ENCODE data around the gene CLOCK. TPM values are rescaled to one million over a fixed set of nuclear protein-coding genes. Genes with fewer than 3 reads are reported as not detected.
"Not testable (repeated sequence)": the region's sequence is repeated elsewhere in the genome, so short reads cannot be mapped to it uniquely, and the experiment has no call there.

Gene CLOCK
- total RNA-seq (2014; rRNA removed; shearing (Covaris generic)) = 22.5 and 53.0 TPM in 2 replicates

- no peaks in the 10 kb centered on the region for H3K27me3 ChIP-seq (replicated peaks)
- DNase-seq (ENCODE audit: low read depth in 1 of 2, low spot score in 2 of 2) = peak; percentile 91 to 98
Observed at GRCh38 chr4:55546756-55547465, at the start of gene CLOCK. CLOCK (minus strand) TSS chr4:55546909; CDS start chr4:55482785, 64,124 bp downstream.

GRCh38 chr4:55592014-55592413 is 45.3 kb upstream of the CLOCK start, which contains the start of gene PDCL2:
PDCL2 (minus strand) TSS chr4:55592245; CDS start chr4:55592109, 136 bp downstream.
- Histone ChIP-seq H3K4me3 (no peak within 1 kb of the TSS), H3K36me3 (no peaks in the 10 kb centered on the region), H3K27me3 (replicated peaks) (no peaks in the 10 kb centered on the region), H3K9me3 (replicated peaks) (no peaks in the 10 kb centered on the region), H3K4me1 (replicated peaks) (no peaks in the 10 kb centered on the region), H3K27ac (no peak within 1 kb of the TSS)
- DNase-seq (ENCODE audit: low read depth in 1 of 2, low spot score in 2 of 2) = no peak

More at GRCh38 chr4:55546756-55547465, at the start of gene CLOCK:
- H3K9me3 ChIP-seq (replicated peaks) = no peaks in the 10 kb centered on the region; the same call in 1 of the 2 replicates
- H3K27ac ChIP-seq = peak within 1 kb of the TSS; percentile 94
- peak within 1 kb of the TSS; percentile 69 for H3K4me3 ChIP-seq
- peaks cover 13% of the 10 kb centered on the region; the same call in 1 of the 2 replicates for H3K36me3 ChIP-seq
- peaks cover 38% of the 10 kb centered on the region for H3K4me1 ChIP-seq (replicated peaks)

- Histone ChIP-seq H3K4me1 (replicated peaks) (no peaks in the 10 kb centered on the region), H3K27me3 (replicated peaks) (no peaks in the 10 kb centered on the region), H3K9me3 (replicated peaks) (peaks cover 4% of the 10 kb centered on the region; the same call in 1 of the 2 replicates), H3K36me3 (no peaks in the 10 kb centered on the region), H3K4me3 (no peak overlapping the region), H3K27ac (no peak overlapping the region)
- DNase-seq (ENCODE audit: low read depth in 1 of 2, low spot score in 2 of 2) = no peak
Observed at GRCh38 chr4:55588160-55588559, 41.5 kb upstream of the CLOCK start.

- DNase-seq (ENCODE audit: low read depth in 1 of 2, low spot score in 2 of 2) = not testable (repeated sequence)
Observed at GRCh38 chr4:55582773-55583172, 36.1 kb upstream of the CLOCK start.

GRCh38 chr4:55578341-55579010 is 31.8 kb upstream of the CLOCK start:
- H3K4me3 ChIP-seq = no peak overlapping the region
- no peak overlapping the region for H3K27ac ChIP-seq
- no peaks in the 10 kb centered on the region for H3K36me3 ChIP-seq
- DNase-seq (ENCODE audit: low read depth in 1 of 2, low spot score in 2 of 2) = no peak
- peaks cover 4% of the 10 kb centered on the region for H3K9me3 ChIP-seq (replicated peaks)
- H3K27me3 ChIP-seq (replicated peaks) = no peaks in the 10 kb centered on the region
- H3K4me1 ChIP-seq (replicated peaks) = no peaks in the 10 kb centered on the region

More at GRCh38 chr4:55582773-55583172, 36.1 kb upstream of the CLOCK start:
- not testable (repeated sequence) for H3K9me3 ChIP-seq (replicated peaks); H3K36me3 ChIP-seq; H3K27me3 ChIP-seq (replicated peaks); H3K27ac ChIP-seq; H3K4me3 ChIP-seq; H3K4me1 ChIP-seq (replicated peaks)

- Histone ChIP-seq H3K27ac (no peak overlapping the region), H3K36me3 (no peaks in the 10 kb centered on the region), H3K4me3 (no peak overlapping the region), H3K27me3 (replicated peaks) (no peaks in the 10 kb centered on the region), H3K4me1 (replicated peaks) (no peaks in the 10 kb centered on the region), H3K9me3 (replicated peaks) (no peaks in the 10 kb centered on the region; the same call in 1 of the 2 replicates)
- DNase-seq (ENCODE audit: low read depth in 1 of 2, low spot score in 2 of 2) = no peak
Observed at GRCh38 chr4:55575513-55575912, 28.8 kb upstream of the CLOCK start.

- no peaks in the 10 kb centered on the region for H3K27me3 ChIP-seq (replicated peaks)
- no peaks in the 10 kb centered on the region for H3K4me1 ChIP-seq (replicated peaks)
- H3K4me3 ChIP-seq = no peak overlapping the region
- H3K27ac ChIP-seq = no peak overlapping the region
- no peak for DNase-seq (ENCODE audit: low read depth in 1 of 2, low spot score in 2 of 2)
- no peaks in the 10 kb centered on the region for H3K36me3 ChIP-seq
- no peaks in the 10 kb centered on the region; the same call in 1 of the 2 replicates for H3K9me3 ChIP-seq (replicated peaks)
Observed at GRCh38 chr4:55574252-55574651, 27.5 kb upstream of the CLOCK start.

- Histone ChIP-seq H3K4me1 (replicated peaks) (no peaks in the 10 kb centered on the region), H3K27me3 (replicated peaks) (peaks cover 7% of the 10 kb centered on the region; the same call in 1 of the 2 replicates), H3K9me3 (replicated peaks) (no peaks in the 10 kb centered on the region; the same call in 1 of the 2 replicates), H3K4me3 (no peak overlapping the region), H3K27ac (no peak overlapping the region), H3K36me3 (no peaks in the 10 kb centered on the region)
- DNase-seq (ENCODE audit: low read depth in 1 of 2, low spot score in 2 of 2) = no peak
Observed at GRCh38 chr4:55571806-55572205, 25.1 kb upstream of the CLOCK start.

GRCh38 chr4:55568905-55569504 is 22.3 kb upstream of the CLOCK start:
- H3K36me3 ChIP-seq = no peaks in the 10 kb centered on the region
- H3K27ac ChIP-seq = no peak overlapping the region
- H3K27me3 ChIP-seq (replicated peaks) = peaks cover 7% of the 10 kb centered on the region; the same call in 1 of the 2 replicates

GRCh38 chr4:55561889-55562288 is 15.2 kb upstream of the CLOCK start:
- Histone ChIP-seq H3K4me3 (no peak overlapping the region), H3K9me3 (replicated peaks) (no peaks in the 10 kb centered on the region), H3K27me3 (replicated peaks) (peaks cover 3% of the 10 kb centered on the region; the same call in 1 of the 2 replicates), H3K27ac (no peak overlapping the region), H3K4me1 (replicated peaks) (no peaks in the 10 kb centered on the region), H3K36me3 (no peaks in the 10 kb centered on the region)
- DNase-seq (ENCODE audit: low read depth in 1 of 2, low spot score in 2 of 2) = no peak

More at GRCh38 chr4:55568905-55569504, 22.3 kb upstream of the CLOCK start:
- DNase-seq (ENCODE audit: low read depth in 1 of 2, low spot score in 2 of 2) = no peak
- Histone ChIP-seq H3K4me3 (no peak overlapping the region), H3K4me1 (replicated peaks) (no peaks in the 10 kb centered on the region), H3K9me3 (replicated peaks) (no peaks in the 10 kb centered on the region)

GRCh38 chr4:55560096-55560495 is 13.4 kb upstream of the CLOCK start:
- H3K9me3 ChIP-seq (replicated peaks) = no peaks in the 10 kb centered on the region
- DNase-seq (ENCODE audit: low read depth in 1 of 2, low spot score in 2 of 2) = no peak
- H3K4me3 ChIP-seq = no peak overlapping the region
- H3K27me3 ChIP-seq (replicated peaks) = peaks cover 3% of the 10 kb centered on the region; the same call in 1 of the 2 replicates
- H3K36me3 ChIP-seq = no peaks in the 10 kb centered on the region
- H3K4me1 ChIP-seq (replicated peaks) = no peaks in the 10 kb centered on the region
- H3K27ac ChIP-seq = no peak overlapping the region

GRCh38 chr4:55554453-55555030 is 7.8 kb upstream of the CLOCK start:
- DNase-seq (ENCODE audit: low read depth in 1 of 2, low spot score in 2 of 2) = peak in 1 of 2 experiments; percentile 28

GRCh38 chr4:55553441-55554201 is 6.9 kb upstream of the CLOCK start:
- H3K27ac ChIP-seq = peak overlapping the region; percentile 50
- no peaks in the 10 kb centered on the region for H3K36me3 ChIP-seq
- no peaks in the 10 kb centered on the region for H3K9me3 ChIP-seq (replicated peaks)
- peak; percentile 72 to 74 for DNase-seq (ENCODE audit: low read depth in 1 of 2, low spot score in 2 of 2)
- no peaks in the 10 kb centered on the region for H3K27me3 ChIP-seq (replicated peaks)
- peaks cover 28% of the 10 kb centered on the region for H3K4me1 ChIP-seq (replicated peaks)
- peak overlapping the region; percentile 32 for H3K4me3 ChIP-seq

More at GRCh38 chr4:55554453-55555030, 7.8 kb upstream of the CLOCK start:
- Histone ChIP-seq H3K27me3 (replicated peaks) (no peaks in the 10 kb centered on the region), H3K4me3 (no peak overlapping the region), H3K4me1 (replicated peaks) (peaks cover 23% of the 10 kb centered on the region), H3K36me3 (no peaks in the 10 kb centered on the region), H3K9me3 (replicated peaks) (no peaks in the 10 kb centered on the region), H3K27ac (no peak overlapping the region)
